GM19043 (cell line): ENCODE measurements around the gene ADAMTS19.

ENCODE experiments used
- ATAC-seq: cut with Tn5 transposase; IDR thresholded peaks from one replicate; pipeline ENCODE4 v1.9.1; 2021; ENCODE audit warnings: low read depth; ENCODE audit not compliant: unreplicated experiment

ADAMTS19 gene

GRCh38 chr5:129474544-129474943 is 14.4 kb downstream of the ADAMTS19 start:
- ATAC-seq = no peak

- no peak for ATAC-seq
Measured at GRCh38 chr5:129476751-129477150, 16.7 kb downstream of the ADAMTS19 start.

DNA sequence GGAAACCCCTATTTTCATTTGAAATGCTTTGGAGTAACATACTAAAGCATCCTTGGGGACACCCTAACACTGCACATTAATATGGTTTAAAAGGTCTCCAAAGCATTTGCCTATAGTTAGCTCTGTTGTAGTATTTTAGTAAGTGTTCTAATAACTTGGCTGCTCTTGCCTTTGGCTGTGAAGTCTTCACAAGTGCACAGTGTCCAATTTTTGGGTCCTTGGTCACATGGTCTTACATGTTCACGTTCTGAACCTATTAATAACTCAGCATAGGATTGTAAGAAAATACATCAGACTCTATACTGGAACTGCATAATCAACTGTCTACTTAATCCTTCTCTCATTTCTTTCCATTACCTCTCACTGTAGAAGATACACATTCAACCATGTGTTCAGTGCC is 17.4 kb downstream of the ADAMTS19 start:
- ATAC-seq = no peak

- ATAC-seq = no peak
Measured at GRCh38 chr5:129481161-129481560, 21.1 kb downstream of the ADAMTS19 start.

DNA sequence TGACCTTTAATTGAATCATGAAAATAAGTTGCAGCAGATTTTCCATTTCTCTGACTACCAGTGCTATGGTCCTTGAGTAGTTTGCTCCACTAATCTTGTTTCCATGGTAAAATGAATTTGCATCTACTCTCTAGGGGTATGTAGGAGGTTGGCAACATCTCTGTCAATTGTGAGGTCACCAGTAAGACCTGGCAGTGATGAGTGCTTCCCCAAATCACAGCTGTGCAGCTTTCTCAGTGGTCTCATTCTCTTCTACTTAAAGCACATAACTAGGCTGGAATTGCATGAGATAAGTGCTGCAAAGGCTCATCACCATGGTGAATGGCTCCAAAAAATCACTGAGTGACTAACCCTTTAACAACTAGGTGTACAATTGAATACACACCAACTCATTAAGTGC is 36.3 kb downstream of the ADAMTS19 start:
- no peak for ATAC-seq

DNA sequence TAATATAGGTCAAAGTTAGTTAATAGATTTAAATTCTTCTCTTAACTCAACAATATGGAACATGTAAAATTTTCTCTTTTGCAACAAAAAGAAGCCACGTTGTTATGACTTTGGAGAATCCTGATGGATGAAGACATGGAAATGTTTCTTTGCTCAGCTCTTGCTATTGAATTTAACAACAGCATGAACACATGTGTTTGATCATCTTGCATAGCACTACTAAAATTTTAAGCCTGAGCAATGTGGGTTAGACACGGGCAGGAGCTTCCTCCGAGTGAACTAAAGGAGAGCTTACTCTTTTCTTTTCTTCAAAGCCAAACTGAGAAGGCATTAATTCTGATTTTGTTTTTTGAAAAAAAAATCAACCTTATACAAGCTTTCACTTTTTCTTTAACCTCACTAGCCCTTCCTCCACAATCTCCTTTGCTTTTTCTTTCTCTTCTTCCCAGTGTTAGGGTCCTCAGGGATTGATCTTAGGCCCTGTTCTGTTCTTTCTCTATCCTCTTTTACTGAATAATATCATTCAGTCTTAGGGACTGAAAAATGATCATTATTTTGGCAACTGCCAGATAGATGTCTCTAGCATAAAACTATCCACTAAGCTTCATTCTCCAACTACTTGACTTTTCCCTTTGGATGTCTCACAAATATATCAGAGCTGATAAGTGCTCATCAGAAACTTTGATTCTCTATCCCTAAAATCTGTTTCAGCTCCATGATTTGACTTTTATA is 36.9 kb downstream of the ADAMTS19 start:
- ATAC-seq = no peak

DNA sequence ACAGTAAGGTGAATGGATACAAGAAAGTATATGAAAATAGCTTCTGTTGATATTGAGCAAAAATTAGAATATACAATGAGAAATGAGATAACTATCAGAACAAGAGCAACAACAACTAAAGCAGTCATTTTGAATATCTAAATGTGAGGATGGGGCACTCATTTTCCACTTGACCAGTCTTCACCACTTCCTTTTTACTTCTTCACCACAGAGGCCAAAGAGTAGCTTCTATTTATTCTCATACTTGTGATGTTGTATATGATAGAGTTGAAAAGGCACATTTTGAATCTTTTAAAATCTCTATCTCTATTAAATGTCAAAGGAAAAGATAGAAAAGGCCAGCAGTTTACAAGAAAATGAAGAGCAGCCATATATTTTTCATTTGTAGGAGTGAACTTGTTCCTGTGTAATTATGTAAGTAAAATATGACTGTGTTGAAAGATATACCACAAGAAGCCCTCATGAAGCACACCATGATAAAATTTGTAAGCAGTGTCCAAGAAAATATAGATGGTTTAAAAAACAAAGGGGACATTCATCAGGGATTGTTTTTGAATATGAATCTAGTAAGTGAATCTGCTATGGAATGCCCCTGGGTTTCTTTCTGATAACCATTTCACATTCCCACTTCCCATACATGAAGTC is 39.2 kb downstream of the ADAMTS19 start:
- ATAC-seq = peak; percentile 68

DNA sequence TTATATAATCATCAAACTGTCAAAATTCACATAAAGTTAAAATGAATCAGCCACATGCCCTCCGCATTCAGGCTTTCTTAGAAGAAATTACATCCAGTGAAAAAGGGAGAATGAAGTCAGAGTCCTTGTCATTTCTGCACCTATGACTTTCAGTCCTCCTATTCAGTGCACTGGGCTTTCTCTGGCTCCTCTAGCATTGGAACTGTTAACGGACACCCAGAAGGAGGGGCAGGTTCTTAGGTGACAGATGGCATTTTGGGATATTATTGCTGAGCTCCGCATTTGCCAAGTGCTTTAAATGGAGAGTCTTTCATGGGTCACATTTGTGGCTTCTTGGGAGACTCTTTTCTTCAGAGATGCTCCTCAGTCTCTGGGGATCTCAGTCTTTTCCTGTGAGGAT is 40.0 kb downstream of the ADAMTS19 start:
- no peak for ATAC-seq

- no peak for ATAC-seq
Measured at GRCh38 chr5:129506086-129506485, 46.0 kb downstream of the ADAMTS19 start.

- ATAC-seq = no peak
Measured at GRCh38 chr5:129506950-129507349, 46.9 kb downstream of the ADAMTS19 start.

GRCh38 chr5:129507527-129507926 is 47.4 kb downstream of the ADAMTS19 start:
- no peak for ATAC-seq

DNA sequence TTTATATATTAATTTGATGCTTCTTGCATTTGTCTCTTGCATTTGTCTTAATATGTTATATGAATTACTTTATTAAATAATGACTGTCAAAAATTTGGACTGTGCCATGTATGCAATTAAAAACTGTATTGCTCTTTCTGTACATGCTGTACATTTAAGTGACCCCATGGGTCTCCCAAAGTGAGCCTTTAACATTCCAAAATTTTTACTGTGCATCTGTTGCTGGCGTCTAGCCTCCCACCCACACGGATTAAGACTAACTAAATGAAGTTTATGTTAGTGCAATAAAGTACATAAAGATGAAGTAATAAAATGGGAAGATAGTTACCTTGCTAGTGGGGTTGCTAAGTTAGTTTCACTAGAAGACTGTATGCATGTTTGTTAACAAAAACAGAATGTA is 48.5 kb downstream of the ADAMTS19 start:
- no peak for ATAC-seq

DNA sequence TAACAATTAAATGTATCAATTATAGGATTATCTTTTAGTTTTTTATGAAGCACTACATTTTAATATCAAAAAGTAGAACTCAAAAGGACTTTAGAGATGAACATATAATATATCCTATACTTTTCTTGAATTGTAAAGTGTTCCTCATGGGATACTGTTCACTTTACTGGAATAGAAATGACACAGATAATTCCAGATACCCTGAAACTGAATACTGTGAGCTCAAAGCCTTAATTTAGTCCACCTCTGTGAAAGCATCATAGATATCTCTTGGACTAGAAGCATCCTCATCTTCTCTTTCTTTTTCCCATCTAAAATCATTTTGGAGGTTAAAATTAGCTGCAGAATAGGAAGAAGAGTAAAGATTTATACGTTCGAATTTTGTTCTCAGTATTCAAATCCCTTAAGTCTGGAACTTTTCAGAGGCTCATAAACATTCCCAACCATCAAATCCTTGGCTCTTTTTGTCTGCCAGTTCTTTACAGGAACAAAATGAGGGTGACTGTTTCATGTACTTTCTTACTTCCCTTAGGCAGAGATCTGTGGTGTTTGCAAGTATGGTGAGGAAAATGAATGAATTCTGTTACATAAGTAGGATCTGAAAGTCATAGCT is 49.4 kb downstream of the ADAMTS19 start:
- ATAC-seq = no peak

DNA sequence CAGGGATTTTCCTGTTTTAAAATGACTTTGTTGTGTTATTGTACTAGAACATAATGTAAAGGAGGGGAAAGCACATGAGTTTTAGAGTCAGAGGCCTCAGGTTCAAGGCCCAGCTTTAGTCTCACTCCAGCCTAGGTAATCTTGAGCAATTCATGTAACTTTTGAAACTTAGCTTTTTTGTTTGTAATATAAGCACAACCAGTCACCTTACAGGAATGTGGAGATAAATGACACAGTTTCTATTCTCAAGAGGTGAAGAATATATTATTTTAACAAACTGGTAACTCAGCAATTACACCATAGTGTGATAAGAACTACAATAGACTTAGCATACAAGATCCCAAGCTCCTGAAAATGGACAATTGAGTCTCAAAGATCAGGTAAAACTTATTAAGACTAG is 51.2 kb downstream of the ADAMTS19 start:
- ATAC-seq = no peak

GRCh38 chr5:129541051-129541450 is 81.0 kb downstream of the ADAMTS19 start:
- ATAC-seq = no peak

DNA sequence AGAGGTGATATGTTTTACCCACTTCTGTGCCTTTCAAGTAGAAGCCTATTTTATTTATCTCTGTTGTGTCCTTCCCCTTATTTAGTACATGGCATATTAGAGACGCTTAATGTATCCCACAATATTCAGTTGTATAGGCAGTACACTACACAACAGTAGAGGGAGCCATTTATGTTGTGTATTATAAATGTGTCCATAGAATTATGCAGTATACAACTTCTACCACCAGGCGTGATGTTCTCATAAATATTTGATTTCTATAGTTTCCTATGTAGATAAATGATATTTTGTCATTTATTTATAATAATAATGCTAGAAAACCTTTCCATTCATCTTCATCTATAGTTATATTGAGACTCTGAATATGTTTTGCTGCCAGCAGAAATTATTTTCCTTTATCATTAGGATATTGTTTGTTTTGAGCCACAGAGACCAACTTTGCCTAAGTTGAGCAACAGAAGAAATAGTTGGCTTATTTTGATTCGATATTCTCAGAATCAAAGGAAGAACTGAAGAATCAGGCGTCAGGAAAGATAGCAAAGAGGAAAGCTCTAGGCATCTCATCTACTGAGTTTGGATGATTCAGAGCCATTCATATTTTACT is 81.7 kb downstream of the ADAMTS19 start:
- peak; percentile 70 for ATAC-seq

GRCh38 chr5:129547137-129547536 is 87.0 kb downstream of the ADAMTS19 start:
- ATAC-seq = no peak

- ATAC-seq = no peak
Measured at GRCh38 chr5:129554134-129554904, 94.2 kb downstream of the ADAMTS19 start.

DNA sequence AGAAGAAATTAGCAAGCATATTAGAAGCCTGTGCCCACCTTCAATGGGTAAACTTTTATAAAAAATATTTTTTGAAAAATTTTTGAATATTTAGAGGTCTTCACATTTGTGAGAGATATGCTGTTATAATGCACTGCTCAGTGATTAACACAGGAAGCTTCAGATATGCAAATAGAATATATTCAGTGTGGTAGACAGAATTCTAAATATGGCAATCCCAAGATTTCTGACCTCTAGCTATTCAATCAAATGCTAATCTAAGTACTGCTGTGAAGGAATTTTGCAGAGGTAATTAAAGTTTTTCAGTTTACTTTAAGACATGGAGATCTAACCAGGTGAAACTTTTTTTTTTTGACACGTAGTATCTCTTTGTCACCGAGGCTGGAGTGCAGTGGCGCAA is 103.5 kb downstream of the ADAMTS19 start:
- ATAC-seq = no peak

- ATAC-seq = no peak
Measured at GRCh38 chr5:129569295-129569694, 109.2 kb downstream of the ADAMTS19 start.

- ATAC-seq = no peak
Measured at GRCh38 chr5:129572060-129572459, 112.0 kb downstream of the ADAMTS19 start.
